HG02610 (cell line): ENCODE measurements around the gene SOS2.
A peak's percentile ranks its signal among the peaks of the same experiment; 100 is the strongest.

ENCODE experiments used
- ATAC-seq: cut with Tn5 transposase; IDR thresholded peaks from one replicate; pipeline ENCODE4 v1.9.1; 2021; ENCODE audit warnings: mild to moderate bottlenecking, moderate library complexity; ENCODE audit not compliant: unreplicated experiment

Gene SOS2

DNA sequence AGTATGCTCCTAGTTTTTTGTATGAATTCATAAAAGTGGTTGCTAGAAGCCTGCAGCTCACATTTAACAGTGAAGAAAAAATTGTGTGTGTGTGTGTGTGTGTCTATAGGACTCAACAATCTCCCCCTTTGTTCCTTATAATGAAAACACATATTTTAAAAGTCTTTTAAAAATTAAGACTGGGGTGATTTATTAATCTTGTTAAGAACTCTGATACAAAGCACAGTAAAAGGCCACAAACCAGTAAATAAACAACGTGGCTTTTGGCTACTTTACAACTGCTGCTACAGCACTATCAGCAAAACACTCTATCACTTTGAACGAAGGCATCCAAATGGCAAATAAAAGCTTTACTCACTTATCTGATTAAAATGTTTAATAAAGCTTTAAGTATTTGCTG is 114.4 kb downstream of the SOS2 start:
- no peak for ATAC-seq

DNA sequence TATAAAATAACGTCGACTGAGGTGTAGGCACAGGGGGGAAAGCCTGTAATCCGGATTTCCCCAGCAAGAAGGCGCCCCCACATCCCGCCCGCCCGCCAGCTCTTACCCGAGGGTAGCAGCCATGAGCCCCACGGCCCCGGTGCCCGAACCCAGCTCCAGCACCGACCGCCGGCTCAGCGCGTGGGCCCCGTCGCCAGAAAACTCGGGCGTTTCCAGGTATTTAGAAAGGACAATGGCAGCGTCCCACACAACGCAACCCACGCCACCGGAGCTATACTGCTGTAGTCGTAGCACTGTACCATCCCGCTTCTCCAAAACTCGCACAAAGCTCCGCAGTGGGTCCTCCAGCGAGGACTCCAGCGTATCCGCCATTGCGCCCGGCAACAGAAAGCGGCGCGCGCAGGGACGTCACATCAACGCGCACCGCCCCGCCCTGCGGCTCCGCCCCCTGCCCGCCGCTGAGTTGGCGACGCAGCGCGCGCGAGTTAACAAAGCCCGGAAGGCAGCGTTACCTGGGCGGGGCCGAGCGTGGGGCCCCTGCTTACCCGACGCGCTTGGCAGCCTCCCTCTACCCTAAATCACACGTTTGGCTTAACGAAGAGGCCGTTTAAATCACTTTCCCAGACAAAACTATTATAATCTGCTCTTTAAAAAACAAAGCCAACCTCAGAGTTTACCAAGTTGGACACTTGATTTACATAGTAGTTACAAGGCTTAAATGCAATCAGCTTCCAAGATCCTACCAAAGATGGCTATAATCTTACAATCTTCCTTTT is 115.0 kb downstream of the SOS2 start, which contains the start of gene VCPKMT:
Gene VCPKMT, minus strand, starts transcription at position 392 of the 776 bp plus-strand sequence. Its CDS starts 20 bp downstream, at position 372.
- ATAC-seq, result peak; percentile 97

DNA sequence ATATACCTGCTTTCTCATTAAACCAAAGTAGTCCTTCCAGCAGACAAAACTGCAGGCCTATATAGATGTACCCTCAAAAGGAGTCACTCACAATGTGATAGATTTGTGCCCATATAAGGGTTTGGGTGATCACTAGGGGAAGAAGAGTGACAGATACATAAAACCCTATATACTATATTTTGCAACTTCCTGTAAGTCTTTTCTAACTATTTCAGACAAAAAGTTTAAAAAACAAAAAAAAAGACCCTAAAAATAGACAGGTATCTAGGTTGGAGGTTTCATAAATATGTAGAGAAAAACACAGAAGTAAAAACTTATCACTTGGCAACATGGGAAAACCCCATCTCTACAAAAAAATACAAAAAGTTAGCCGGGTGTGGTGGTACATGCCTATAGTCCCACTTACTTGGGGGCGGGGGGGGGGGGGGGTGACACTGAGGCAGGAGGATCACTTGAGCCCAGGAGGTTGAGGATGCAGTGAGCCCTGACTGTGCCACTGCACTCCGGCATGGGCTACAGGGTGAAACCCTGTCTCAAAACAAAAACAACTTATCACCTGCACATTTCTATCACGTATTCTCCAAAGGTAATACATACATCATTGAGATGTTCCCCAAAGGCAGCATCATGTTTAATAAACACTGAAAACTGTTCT is 117.9 kb downstream of the SOS2 start:
- no peak for ATAC-seq

DNA sequence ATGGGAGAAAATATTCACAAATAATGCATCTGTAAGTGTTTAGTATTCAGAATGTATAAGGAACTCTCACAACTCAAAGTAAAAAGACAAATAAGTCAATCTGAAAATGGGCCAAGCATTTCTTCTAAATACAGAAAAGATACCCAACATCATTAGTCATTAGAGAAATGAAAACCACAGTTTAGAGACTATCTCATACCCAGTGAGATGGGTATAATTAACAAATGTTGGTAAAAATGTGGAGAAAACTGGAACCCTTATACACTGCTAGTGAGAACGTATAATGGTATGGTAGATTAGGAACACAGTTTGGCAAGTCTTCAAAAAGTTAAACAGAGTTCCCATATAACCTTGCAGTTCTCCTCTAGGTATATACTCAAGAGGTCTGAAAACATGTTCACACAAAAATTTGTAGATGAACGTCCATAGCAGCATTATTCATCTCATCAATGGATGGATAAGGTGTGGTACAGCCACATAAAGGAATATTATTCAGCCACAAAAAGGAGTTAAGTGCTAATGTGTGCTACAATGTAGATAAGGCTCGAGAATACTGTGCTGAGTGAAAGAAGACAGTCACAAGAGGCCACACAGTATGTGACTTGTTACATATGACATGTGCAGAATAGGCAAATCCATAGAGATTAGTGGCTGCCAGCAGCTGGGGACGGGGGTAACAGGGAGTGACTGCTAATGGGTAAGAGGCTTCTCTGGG is 120.9 kb downstream of the SOS2 start:
- ATAC-seq, result no peak

DNA sequence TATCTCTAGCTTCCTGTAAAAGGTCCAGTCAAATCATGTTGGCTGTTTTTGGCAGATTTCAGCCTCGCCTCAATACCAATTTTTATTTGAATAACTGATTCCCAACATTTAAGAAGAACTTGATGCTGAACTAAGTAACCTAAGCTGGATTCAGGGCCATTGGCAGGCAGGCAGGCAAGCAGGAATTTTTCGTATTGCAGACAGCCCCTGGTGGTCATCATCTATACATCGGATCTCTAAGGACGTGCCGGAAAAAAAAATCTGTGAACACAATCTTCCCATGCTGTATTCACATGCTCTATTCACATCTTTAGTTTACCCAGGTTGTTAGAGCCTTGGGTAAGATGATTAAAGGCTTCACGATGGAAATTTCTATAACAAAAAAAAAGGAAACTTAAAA is 122.0 kb downstream of the SOS2 start:
- no peak for ATAC-seq

DNA sequence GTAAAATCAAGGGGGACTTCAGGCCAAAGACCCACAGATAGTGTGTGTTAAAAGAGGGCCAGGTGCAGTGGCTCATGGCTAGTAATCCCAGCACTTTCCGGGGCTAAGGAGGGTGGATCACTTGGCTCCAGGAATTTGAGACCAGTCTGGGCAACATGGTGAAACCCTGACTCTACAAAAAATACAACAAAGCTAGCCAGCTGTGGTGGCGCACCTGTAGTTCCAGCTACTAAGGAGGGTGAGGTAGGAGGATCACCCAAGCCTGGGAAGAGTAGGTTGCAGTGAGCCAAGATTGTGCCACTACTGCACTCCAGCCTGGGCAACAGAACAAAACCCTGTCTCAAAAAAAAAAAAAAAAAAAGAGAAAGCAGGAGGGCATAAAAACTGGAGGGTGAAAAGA is 123.5 kb downstream of the SOS2 start:
- ATAC-seq, result no peak

DNA sequence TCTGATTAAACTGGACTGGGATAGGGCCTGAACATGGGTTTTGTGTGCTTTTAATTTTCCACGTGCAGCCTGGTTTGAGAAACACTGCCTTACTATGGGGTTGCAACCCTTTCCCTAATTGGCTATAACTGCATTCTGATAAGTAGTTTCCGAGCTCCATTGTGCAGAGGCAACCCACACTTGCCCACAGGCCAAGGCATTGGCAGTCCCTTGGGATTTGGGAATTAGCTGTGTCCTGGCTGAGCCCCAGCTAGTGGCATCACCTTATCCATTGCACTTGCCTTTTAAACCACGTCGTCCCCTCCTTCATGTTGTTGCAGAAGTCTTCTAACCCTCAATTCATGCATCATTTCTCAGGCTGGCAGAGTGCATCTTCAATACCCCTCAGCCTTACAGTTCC is 125.2 kb downstream of the SOS2 start:
- ATAC-seq, result no peak

DNA sequence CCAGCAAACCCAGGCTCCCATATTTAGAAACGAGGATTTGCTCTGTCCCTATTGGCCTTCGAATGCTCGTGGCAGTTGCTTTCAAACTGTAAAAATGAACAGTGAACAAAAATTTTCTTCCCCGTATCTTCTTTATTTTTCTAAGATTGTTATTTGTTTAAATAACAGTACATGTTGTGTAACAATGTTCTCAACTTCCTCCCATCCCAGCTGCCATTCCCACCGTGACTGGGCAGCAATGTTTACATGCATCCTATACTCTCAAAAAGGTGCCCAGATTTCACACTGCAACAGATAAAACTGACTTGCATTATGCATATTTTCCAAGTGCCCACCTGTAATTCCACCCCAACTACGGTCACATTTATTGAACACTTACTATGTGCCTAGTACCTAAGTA is 127.8 kb downstream of the SOS2 start:
- ATAC-seq, result no peak

DNA sequence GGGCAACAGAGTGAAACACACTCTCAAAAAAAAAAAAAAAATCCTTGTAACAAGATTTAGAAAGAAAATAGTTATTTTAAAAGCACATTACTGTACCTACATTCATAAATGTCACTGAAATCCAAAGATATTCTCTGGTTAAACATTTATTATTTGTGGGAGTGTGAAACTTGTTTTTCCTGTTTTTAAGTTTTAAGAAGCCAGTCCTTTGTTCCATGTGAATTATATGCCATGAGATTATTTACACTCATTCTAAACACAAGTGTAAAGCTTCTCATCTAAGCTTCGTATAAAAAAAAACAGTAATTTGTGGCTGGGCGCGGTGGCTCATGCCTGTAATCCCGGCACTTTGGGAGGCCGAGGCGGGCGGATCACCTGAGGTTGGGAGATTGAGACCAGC is 130.0 kb downstream of the SOS2 start:
- ATAC-seq, result no peak

DNA sequence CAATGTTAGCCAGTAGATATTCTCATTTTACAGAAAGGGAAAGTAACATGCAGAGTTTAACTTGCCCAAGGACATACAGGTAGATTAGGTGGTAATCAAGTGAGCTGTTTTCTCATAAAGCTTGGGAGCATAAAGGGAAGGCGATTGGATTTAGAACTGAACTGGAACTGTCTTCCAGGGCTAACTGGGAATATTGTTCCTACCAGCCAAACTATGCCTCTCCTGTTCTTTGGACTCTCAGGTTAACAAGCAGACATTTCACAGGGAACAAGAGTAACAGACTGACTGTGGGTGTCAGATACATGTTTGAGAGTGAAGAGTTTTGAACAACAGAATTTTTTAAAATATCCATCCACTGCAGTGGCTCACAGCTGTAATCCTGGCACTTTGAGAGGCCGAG is 130.6 kb downstream of the SOS2 start:
- no peak for ATAC-seq

DNA sequence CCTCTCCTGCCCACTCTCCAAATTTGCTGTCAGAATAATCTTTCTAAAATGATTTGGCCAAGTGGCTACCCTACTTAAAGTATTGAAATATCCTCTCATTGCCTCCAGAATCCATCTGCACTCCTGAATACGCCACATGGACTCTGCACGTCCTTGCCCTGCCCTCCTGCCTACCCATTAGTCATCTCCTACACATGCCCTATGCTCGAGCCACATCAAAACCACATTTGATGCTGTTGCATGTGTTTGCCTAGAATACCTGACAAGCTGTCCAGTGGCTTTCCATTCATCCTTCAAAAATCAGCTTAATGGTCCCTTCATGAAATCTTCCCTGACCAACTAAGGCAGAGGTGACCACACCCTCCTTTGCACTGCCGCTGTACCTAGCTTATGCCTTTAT is 132.0 kb downstream of the SOS2 start:
- ATAC-seq, result no peak

DNA sequence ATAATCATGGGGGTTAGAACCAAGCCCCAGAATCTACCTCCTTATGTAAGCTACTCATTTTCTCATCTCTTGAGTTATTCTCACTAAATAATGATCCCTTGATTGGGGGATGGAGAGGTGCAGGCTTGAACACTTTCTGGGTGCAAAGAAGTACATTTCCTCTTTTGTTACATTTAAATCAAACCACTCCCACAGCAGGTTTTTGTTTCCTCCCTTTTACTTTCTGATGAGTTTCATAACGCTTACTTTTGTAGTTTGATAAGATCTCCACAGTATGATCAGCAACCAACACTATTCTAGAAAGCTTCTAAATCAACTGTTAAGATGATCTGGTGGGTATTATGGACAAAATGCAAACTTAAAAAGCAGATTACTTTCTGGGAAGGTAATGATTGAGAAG is 135.5 kb downstream of the SOS2 start:
- ATAC-seq, result no peak

DNA sequence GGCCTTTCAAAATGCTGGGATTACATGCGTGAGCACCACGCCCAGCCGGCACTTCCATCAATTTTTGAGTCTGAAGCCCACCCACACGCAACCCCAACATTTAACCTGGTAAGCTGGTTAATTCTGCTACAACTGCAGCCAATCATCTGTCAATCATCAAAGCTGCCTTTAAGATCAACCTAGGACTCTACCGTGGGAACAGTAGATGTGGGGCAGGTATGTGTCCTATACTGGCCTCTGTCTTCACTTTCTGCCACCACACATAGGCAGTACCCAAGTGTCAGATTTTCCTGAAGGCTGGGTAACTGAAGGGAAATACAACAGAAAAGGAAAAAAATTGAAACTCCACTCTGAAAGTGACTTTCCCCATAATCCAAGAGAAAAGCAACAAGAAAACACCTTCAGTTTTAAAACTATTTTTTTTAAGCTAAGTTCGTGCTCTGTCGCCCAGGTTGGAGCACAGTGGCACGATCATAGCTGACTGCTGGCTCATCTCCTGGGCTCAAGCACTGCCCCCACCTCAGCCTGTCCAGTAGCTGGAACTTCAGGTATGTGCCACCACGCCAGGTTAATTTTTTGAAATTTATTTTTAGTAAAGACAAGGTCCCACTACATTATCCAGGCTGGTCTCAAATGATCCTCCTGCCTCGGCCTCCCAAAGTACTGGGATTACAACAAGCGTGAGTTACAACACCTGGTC is 137.2 kb downstream of the SOS2 start:
- no peak for ATAC-seq

DNA sequence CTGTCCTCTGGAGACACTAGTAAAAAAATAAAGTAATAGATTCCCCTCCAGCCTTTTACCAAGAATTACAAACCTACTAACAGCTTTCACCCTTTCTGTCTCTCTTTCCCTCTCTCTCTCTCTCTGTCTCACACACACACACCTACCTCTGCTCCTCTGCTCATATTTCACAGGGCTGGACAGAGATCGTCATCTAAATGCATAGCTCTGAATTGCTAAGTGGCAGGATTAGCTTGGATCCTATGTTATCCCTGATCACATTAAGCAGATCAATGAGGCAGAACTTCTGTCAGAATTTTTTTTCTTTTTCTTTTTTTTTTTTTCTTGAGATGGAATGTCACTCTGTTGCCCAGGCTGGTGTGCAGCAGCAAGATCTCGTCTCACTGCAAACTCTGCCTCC is 137.9 kb downstream of the SOS2 start:
- no peak for ATAC-seq

DNA sequence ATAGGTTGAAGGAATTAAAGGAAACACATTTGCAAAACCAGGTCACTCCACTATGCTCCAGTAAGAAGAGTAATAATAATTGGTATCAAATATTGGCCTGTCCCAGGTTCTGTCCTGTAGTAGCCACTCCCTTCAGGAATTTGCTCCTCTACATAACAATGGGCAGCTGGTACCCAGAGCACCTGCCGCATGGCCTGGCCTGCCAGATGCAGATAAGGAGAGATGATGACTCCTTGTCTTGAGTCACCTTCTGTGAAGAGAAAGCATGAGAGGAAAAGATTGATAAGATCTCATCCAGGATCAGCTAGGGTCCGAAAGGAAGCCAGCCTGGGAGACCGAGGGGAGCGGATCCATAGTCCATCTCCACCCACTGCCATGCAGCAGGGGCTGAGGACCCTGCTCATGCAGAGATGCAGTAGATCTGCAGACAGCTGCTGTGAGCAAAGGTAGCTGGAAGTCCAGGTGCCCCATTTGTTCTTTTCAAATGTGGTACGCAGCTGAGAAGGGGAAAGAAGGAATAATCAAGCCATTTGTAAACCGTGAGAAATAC is 139.3 kb downstream of the SOS2 start:
- ATAC-seq, result no peak

DNA sequence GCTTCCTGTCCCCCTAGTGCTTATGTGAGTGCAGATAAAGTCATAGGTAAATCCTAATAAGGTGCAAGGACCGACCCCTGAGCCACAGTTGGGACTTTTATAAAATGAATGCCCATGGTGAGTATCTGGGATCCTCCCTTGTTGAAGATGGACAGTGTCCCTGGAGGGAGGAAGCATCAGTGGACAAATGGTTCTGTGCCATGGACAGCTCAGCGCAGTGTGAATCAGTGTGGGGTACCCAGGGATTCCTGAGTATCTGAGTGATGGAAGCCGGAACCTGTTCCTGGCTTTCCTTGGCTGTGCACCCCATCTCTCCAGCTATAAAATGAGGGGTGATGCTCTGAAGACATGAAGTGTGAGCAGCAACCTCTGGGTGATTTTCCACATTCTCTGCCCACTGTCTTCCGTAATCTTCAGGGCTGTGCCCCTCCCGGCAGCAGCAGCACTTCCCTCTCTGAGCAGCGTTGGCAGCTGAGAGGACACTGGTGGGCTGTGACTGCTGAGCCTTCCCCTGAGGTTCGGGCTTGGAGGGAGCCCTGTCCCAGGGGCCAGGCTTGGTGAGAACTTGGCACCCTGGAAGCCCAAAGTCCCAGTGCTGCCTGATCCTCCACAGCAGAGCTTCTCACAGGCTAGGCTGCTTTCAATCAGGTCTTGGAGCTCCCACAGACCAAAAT is 140.0 kb downstream of the SOS2 start:
- ATAC-seq, result no peak

DNA sequence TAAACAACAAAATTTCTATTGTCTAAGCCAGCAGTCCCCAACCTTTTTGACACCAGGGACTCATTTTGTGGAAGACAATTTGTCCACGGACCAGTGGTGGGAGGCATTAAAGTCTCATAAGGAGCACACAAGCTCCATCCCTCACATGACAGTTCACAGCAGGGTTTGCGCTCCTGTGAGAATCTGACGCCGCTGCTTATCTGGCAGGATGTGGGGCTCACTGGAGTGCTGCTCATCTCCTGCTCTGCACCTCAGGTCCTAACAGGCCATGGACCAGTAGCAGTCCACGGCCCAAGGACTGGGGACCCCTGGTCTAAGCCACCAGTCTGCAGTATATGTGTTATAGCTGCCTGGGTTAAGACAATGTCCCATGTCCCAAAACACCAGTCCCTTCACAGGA is 142.2 kb downstream of the SOS2 start:
- no peak for ATAC-seq

DNA sequence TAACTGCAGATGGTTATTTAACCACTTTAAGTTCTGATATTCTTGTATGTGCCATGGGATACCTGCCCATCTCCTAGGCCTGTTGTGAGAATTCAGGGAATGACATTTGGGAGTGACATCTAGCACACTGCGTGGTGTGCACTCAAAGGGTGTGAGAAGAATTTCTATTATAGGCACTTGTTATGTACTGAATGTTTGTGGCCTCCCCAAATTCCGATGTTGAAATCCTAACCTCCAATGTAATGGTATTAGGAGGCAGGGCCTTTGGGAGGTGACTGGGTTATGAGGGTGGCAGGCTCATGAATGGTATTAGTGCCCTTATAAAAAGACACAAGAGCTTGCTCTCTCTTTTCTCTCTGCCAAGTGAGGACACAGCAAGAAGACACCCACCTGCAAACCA is 142.6 kb downstream of the SOS2 start:
- ATAC-seq, result no peak

DNA sequence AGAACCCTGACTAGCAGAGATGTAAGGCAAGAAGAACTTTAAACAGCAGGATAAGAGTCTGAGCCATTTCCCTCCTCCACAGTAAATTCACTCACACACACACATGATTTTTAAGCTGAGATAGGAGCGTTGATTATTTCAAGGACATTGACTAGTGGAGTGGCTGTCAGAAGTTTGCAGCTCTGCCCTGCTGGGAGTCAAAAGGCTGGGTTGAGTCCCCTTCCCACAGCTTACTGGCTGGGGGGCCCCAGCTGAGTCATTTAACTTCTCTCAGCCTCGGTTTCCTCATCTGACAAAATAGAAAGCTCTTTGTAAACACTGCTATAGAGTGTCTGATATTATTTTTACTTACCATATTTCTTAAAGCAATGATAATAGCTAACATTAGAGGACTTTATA is 143.3 kb downstream of the SOS2 start:
- no peak for ATAC-seq

DNA sequence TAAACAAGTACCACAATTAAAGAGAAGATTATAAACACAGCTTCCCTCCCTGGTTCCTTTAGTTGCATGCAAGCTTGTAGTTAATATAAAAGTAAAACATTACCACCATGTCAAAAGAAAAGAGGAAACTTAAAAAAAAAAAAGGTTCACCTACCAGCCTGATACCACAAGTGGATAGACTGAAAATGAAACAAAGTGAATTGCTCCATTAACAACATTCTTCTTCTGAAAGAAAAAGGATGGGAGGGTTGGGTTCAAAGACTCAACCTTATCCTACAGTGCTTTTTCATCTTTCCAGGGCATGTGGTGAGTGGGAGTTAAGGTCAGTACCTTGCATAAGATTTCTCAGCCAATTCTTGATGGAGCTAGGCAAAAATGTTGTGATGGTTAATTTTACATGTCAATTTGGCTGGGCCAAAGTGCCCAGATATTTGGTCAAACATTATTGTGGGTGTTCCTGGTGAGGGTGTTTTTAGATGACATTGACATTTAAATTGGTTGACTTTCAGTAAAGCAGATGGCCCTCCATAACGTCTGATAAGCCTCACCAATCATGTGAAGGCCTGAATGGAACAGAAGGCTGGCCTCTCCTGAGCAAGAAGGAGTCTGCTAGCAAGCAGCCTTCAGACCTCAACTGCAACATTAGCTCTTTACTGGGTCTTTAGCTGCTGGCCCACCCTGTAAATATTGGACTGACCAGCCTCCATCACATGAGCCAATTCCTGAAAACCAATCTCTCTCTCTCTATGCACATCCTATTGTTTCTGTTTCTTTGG is 143.8 kb downstream of the SOS2 start:
- ATAC-seq, result no peak
